Right atrium auricular region (tissue), 2 donors: ENCODE data around the gene DDA1. TPM values are rescaled to one million over a fixed set of nuclear protein-coding genes. Genes with fewer than 3 reads are reported as not detected.

Experiments
- DNase-seq: peaks from one replicate; pipeline ENCODE4 v3.0.0-alpha.2; 2019; ENCODE audit warnings: low spot score
- H3K27ac ChIP-seq, 2 donors: fragments of 200-600 bp; sonication (generic); 1 replicate in 1 of 2; 2 replicates in 1 of 2; pipeline ENCODE4 v1.5.1; 2016 to 2019
- H3K27me3 ChIP-seq, 2 donors: fragments of 200-600 bp; sonication (generic); one replicate each; pipeline versions ENCODE4 v1.5.1 to v1.6.0; 2017 to 2019
- H3K36me3 ChIP-seq: fragments of 200-600 bp; sonication (generic); one replicate; pipeline ENCODE4 v1.5.1; 2016
- H3K4me1 ChIP-seq, 2 donors: fragments of 200-600 bp; sonication (generic); one replicate each; pipeline versions ENCODE4 v1.5.1 to v1.6.0; 2017 to 2019
- H3K4me3 ChIP-seq, 2 donors: fragments of 200-600 bp; sonication (generic); 1 replicate in 1 of 2; 2 replicates in 1 of 2; pipeline ENCODE4 v1.5.1; 2017 to 2019; ENCODE audit warnings: mild to moderate bottlenecking in 1 of 2, moderate library complexity in 1 of 2
- H3K9me3 ChIP-seq, 2 donors: fragments of 200-600 bp; sonication (generic); one replicate each; pipeline ENCODE4 v1.5.1; 2019
- total RNA-seq, 2 donors: library from RNA; depleted of rRNA; stranded (reverse); fragments of >200 nt; gene quantifications; one replicate each; pipeline ENCODE4 v1.1.0, GENCODE V29; 2016
- TF ChIP-seq, protein P1 (sequence below), 2 donors: fragments of 200-600 bp; sonication (generic); IDR thresholded peaks; one replicate each; pipeline ENCODE4 v1.5.1; 2019; ENCODE audit warnings: antibody characterized with exemption in 2 of 2

DDA1 gene
- total RNA-seq, 2 donors from 2014 or later = 22.2 to 40.1 TPM

DNA sequence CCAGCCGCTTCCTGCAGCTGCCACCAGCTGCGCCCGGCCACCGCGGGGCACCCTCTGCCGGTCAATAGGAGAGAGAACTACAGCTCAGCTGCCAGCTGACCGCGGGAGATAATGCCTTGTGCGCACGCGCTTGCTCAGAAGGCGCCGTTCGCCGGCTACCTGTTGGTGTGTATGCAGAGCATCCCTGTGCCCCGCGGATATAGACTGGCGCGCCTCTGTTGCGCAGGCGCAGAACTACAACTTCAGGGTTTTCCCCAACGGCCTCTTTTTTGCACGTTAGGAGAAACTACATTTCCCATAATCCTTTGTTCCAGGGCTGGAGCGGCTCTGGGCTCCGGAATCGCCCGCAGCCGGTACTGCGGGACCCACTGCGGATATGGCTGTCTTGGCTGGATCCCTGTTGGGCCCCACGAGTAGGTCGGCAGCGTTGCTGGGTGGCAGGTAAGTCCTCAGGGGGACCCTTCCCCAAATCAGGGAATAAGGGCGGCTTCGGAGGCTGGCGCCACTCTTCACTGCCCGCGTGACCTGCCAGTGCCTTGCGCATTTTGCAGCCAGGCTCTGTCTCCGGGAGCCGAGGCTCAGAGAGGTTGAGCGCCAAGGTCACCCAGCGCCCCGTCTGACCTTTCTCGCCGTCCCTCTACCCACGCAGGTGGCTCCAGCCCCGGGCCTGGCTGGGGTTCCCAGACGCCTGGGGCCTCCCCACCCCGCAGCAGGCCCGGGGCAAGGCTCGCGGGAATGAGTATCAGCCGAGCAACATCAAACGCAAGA lies 3.7 kb upstream of the DDA1 start, which contains the start of gene MRPL34:
Gene MRPL34, plus strand, starts transcription at position 356 of the 768 bp plus-strand sequence. Its CDS starts 21 bp downstream, at position 377.
- Histone ChIP-seq H3K4me1 (peaks cover 0 to 70% of the 10 kb centered on the region in 2 donors), H3K27ac (peak within 1 kb of the TSS; percentile 91 to 96), H3K27me3 (no peaks in the 10 kb centered on the region), H3K4me3 (peak within 1 kb of the TSS; percentile 55 to 77), H3K36me3 (no peaks in the 10 kb centered on the region), H3K9me3 (no peaks in the 10 kb centered on the region)
- peak; percentile 95 for DNase-seq
- TF ChIP-seq, protein P1, sequence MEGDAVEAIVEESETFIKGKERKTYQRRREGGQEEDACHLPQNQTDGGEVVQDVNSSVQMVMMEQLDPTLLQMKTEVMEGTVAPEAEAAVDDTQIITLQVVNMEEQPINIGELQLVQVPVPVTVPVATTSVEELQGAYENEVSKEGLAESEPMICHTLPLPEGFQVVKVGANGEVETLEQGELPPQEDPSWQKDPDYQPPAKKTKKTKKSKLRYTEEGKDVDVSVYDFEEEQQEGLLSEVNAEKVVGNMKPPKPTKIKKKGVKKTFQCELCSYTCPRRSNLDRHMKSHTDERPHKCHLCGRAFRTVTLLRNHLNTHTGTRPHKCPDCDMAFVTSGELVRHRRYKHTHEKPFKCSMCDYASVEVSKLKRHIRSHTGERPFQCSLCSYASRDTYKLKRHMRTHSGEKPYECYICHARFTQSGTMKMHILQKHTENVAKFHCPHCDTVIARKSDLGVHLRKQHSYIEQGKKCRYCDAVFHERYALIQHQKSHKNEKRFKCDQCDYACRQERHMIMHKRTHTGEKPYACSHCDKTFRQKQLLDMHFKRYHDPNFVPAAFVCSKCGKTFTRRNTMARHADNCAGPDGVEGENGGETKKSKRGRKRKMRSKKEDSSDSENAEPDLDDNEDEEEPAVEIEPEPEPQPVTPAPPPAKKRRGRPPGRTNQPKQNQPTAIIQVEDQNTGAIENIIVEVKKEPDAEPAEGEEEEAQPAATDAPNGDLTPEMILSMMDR (IDR thresholded peaks at IDR 0.05) = peak in 1 of 2 donors; percentile 71

DNA sequence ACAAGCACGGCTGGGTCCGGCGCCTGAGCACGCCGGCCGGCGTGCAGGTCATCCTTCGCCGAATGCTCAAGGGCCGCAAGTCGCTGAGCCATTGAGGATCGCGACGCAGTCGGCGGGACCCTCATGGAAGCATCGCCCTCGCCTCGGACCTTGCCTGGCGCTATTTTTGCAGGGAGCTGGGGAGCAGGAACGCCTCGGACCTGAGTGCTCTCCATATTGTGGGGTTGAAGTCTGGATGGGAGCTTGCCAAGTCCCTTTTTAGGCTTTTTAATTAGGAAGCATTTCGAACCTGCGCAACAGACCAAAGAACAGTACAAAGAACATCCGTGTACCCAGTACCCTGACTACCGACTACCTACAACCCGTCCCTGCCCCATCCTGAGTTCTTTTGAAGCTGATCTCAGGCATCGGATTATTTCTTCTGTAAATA lies 3.1 kb upstream of the DDA1 start:
- TF ChIP-seq, protein P1 (IDR thresholded peaks at IDR 0.05) = no peak
- DNase-seq = no peak
- no peaks in the 10 kb centered on the region for H3K9me3 ChIP-seq
- no peaks in the 10 kb centered on the region for H3K27me3 ChIP-seq
- H3K36me3 ChIP-seq = no peaks in the 10 kb centered on the region
- H3K4me3 ChIP-seq = peak overlapping the region; percentile 55 to 77
- H3K27ac ChIP-seq = peak overlapping the region; percentile 91 to 96
- H3K4me1 ChIP-seq = peaks cover 0 to 73% of the 10 kb centered on the region in 2 donors

DNA sequence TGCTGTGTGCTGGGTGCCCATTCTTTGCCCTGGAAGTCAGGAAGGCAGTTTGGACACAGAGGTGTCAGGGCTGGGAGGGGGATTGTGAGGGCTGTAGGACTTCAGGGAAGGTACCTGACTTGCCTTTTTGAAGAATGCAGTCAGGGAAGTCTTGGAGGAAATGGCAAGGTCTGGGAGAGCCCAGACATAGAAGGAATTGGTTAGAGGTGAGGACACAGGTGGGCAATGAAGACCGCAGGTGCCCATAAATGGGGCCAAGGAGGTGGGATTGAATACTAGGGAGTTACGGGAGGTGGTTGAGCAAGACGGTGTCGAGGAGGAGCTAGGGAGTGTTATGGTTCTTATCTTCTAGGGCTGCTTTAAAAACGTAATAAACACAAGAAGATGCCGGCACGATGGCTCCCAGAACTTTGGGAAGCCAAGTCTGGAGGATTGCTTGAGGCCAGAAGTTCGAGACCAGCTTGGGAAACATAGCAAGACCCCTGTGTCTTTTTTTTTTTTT lies 1.4 kb upstream of the DDA1 start:
- Histone ChIP-seq H3K27ac (no peak overlapping the region), H3K4me1 (peaks cover 0 to 73% of the 10 kb centered on the region in 2 donors), H3K36me3 (no peaks in the 10 kb centered on the region), H3K27me3 (no peaks in the 10 kb centered on the region), H3K4me3 (no peak overlapping the region), H3K9me3 (no peaks in the 10 kb centered on the region)
- TF ChIP-seq, protein P1 (IDR thresholded peaks at IDR 0.05) = no peak
- DNase-seq = no peak

DNA sequence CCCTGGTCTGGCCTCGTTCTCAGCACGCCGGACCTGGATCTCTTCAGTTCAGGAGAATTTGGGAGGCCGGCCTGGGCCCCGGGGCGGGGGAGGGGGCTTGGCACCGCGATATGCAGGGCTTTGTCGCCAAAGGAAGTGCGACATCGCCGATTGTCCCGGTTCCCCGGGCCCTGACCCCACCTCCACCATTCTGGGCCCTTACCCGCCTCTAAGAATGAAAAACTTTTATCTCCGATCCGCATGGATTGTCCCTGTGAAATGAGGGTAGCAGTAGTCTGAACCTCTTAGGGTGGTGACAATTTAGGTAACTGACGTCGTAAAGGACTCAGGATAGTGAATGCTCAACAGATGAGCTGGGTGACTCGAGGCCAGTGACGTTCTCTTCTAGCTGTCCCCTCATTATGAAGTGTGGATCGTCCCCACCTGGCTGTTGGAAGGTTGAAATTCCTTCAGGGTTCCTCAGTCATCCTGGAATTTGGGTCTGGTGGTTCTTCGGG lies 650 bp downstream of the DDA1 start:
- DNase-seq = no peak
- H3K4me1 ChIP-seq = peaks cover 0 to 56% of the 10 kb centered on the region in 2 donors
- no peaks in the 10 kb centered on the region for H3K9me3 ChIP-seq
- TF ChIP-seq, protein P1 (IDR thresholded peaks at IDR 0.05) = no peak
- H3K27me3 ChIP-seq = no peaks in the 10 kb centered on the region
- peak overlapping the region; percentile 84 to 99 for H3K4me3 ChIP-seq
- H3K36me3 ChIP-seq = peaks cover 9% of the 10 kb centered on the region
- peak overlapping the region; percentile 60 to 83 for H3K27ac ChIP-seq

DNA sequence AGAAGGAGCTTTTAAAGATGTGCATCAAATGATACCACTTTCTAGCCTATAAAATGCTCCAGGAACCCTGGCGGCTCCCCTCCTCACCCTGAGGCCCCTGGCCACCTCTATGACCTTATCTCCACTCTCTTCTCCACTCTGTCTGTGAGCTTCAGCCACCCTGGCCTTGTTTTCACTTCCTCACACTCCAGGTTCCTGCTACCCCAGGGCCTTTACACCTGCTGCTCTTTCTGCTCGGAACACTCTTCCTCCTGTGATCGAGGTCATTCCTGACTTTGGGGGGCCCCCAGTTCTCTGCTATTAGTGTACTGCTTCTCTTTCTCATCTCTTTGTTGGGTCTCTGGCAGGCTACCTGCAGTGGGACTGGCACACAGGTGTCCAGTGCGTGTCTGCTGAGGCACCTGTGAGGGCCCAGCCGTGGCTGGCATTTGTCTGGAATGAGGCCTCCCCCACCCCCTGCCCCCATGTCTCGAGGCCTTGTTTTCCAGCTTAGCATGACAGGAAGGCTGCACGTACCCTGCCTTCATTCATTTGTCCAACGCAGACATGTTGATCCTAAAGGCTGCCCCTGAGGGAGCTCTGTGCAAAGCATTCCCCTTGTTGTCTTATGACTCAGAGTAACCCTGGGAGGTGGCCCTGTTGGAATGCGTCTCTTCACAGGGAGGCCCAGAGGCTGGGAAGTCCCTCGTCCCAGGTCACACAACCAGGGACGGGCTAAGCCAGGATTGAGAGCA lies 2.3 kb downstream of the DDA1 start:
- no peak overlapping the region for H3K4me3 ChIP-seq
- no peak overlapping the region for H3K27ac ChIP-seq
- H3K9me3 ChIP-seq = no peaks in the 10 kb centered on the region
- H3K4me1 ChIP-seq = peaks cover 0 to 44% of the 10 kb centered on the region in 2 donors
- no peaks in the 10 kb centered on the region for H3K27me3 ChIP-seq
- no peak for DNase-seq
- TF ChIP-seq, protein P1 (IDR thresholded peaks at IDR 0.05) = no peak
- H3K36me3 ChIP-seq = peaks cover 19% of the 10 kb centered on the region
